Measurements from ENCODE around the gene RPL22L1. TPM values are rescaled to one million over a fixed set of nuclear protein-coding genes. Genes with fewer than 3 reads are reported as not detected.

Gene RPL22L1
- polyA plus RNA-seq, 3 donors: 26.8 to 63.8 (median 37.4) TPM

DNA sequence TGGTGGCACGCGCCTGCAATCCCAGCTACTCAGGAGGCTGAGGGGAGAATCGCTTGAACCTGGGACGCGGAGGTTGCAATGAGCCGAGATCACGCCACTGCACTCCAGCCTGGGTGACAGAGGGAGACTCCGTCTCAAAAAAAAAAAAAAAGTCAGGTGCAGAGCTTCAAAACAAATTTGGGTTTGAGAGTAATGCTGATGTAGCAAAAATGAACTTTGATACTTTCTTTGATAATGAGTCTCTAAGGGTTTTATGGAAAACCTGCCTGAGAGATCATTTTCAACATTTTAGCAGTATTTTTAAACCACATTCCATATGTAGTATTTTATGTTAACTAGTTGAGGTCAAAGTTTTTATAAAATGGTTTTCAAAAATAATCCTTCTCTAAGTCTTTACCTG, 23.9 kb upstream of the RPL22L1 start:
- Histone ChIP-seq H3K9ac (ENCODE audit: insufficient read depth, low read length, poor library complexity, severe bottlenecking) (no peak overlapping the region), H3K79me2 (ENCODE audit: insufficient read depth, low read length) (no peaks in the 10 kb centered on the region), H3K36me3 (replicated peaks in 1 of 2; ENCODE audit: control insufficient read depth in 1 of 2, insufficient read depth in 2 of 2, low read length in 2 of 2) (no peaks in the 10 kb centered on the region), H3K4me2 (replicated peaks; ENCODE audit: extremely low read depth, low read length, poor library complexity, severe bottlenecking) (no peak overlapping the region), H4K20me1 (ENCODE audit: insufficient read depth, low read length) (no peaks in the 10 kb centered on the region), H3K27ac (ENCODE audit: low read depth in 1 of 2, low read length in 2 of 2) (no peak overlapping the region), H2AFZ (ENCODE audit: insufficient read depth, low read depth, low read length, poor library complexity, severe bottlenecking) (no peak overlapping the region), H3K27me3 (ENCODE audit: control insufficient read depth in 2 of 2, insufficient read depth in 2 of 2, low read length in 2 of 2) (no peaks in the 10 kb centered on the region), H3K4me3 (replicated peaks in 1 of 3; ENCODE audit: low read depth in 2 of 3, low read length in 3 of 3) (no peak overlapping the region), H3K4me1 (ENCODE audit: control insufficient read depth in 1 of 2, insufficient read depth in 2 of 2, low read length in 2 of 2) (no peaks in the 10 kb centered on the region), H3K9me3 (replicated peaks in 1 of 2; ENCODE audit: control insufficient read depth in 1 of 2, insufficient read depth in 1 of 2, low read length in 2 of 2) (peaks cover 0 to 10% of the 10 kb centered on the region in 2 donors)
- Mint-ChIP-seq H3K4me3 (no peak overlapping the region), H3K9me3 (peaks cover 10 to 22% (median 14%) of the 10 kb centered on the region in 7 donors), H3K36me3 (no peaks in the 10 kb centered on the region), H3K4me1 (no peaks in the 10 kb centered on the region), H3K27ac (no peak overlapping the region), H3K27me3 (ENCODE audit: low read depth in 3 of 3) (peaks cover 0 to 2% (median 0%) of the 10 kb centered on the region in 3 donors)
- TF ChIP-seq, protein P1, sequence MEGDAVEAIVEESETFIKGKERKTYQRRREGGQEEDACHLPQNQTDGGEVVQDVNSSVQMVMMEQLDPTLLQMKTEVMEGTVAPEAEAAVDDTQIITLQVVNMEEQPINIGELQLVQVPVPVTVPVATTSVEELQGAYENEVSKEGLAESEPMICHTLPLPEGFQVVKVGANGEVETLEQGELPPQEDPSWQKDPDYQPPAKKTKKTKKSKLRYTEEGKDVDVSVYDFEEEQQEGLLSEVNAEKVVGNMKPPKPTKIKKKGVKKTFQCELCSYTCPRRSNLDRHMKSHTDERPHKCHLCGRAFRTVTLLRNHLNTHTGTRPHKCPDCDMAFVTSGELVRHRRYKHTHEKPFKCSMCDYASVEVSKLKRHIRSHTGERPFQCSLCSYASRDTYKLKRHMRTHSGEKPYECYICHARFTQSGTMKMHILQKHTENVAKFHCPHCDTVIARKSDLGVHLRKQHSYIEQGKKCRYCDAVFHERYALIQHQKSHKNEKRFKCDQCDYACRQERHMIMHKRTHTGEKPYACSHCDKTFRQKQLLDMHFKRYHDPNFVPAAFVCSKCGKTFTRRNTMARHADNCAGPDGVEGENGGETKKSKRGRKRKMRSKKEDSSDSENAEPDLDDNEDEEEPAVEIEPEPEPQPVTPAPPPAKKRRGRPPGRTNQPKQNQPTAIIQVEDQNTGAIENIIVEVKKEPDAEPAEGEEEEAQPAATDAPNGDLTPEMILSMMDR (IDR thresholded peaks at IDR 0.05): no peak
- intact Hi-C loops (cut with micrococcal nuclease): no loop called here
- 97% methylated on average over 5 of the region's 8 CpGs for WGBS (ENCODE audit: insufficient coverage)
- DNase-seq: no peak

DNA sequence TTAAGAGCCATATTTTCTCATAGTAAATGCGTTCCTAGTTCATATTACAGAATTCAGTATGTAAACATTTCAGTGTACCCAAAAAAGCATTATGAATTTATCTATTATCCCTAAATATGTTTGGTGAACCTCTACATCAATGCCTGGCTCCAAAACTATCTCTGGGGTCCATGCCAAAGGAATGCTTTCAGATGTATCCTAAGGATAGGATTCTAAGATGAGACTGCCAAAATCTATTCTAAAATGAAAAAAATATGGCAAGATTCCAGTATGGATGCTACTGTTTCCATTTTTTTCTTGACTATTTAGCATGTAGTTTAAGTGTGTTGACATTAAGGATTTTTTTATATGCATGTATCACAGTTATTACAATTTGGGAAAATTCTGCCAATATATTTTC, 19.6 kb upstream of the RPL22L1 start:
- no peak overlapping the region for H3K27ac Mint-ChIP-seq
- H3K27me3 ChIP-seq (ENCODE audit: control insufficient read depth in 2 of 2, insufficient read depth in 2 of 2, low read length in 2 of 2): no peaks in the 10 kb centered on the region
- H3K79me2 ChIP-seq (ENCODE audit: insufficient read depth, low read length): no peaks in the 10 kb centered on the region
- no peaks in the 10 kb centered on the region for H3K9me3 ChIP-seq (replicated peaks in 1 of 2; ENCODE audit: control insufficient read depth in 1 of 2, insufficient read depth in 1 of 2, low read length in 2 of 2)
- no peak overlapping the region for H2AFZ ChIP-seq (ENCODE audit: insufficient read depth, low read depth, low read length, poor library complexity, severe bottlenecking)
- H3K27ac ChIP-seq (ENCODE audit: low read depth in 1 of 2, low read length in 2 of 2): no peak overlapping the region
- H3K4me2 ChIP-seq (replicated peaks; ENCODE audit: extremely low read depth, low read length, poor library complexity, severe bottlenecking): no peak overlapping the region
- intact Hi-C loops (cut with micrococcal nuclease): no loop called here
- H3K4me1 Mint-ChIP-seq: no peaks in the 10 kb centered on the region
- no peaks in the 10 kb centered on the region for H3K36me3 Mint-ChIP-seq
- H3K9me3 Mint-ChIP-seq: peaks cover 0 to 2% (median under 1%) of the 10 kb centered on the region in 7 donors
- H3K4me1 ChIP-seq (ENCODE audit: control insufficient read depth in 1 of 2, insufficient read depth in 2 of 2, low read length in 2 of 2): no peaks in the 10 kb centered on the region
- H3K9ac ChIP-seq (ENCODE audit: insufficient read depth, low read length, poor library complexity, severe bottlenecking): no peak overlapping the region
- H3K27me3 Mint-ChIP-seq (ENCODE audit: low read depth in 3 of 3): peaks cover 0 to 3% (median 0%) of the 10 kb centered on the region in 3 donors
- no CpG with 5 or more reads among the region's 1 CpG for WGBS (ENCODE audit: insufficient coverage)
- H3K36me3 ChIP-seq (replicated peaks in 1 of 2; ENCODE audit: control insufficient read depth in 1 of 2, insufficient read depth in 2 of 2, low read length in 2 of 2): no peaks in the 10 kb centered on the region
- no peak overlapping the region for H3K4me3 ChIP-seq (replicated peaks in 1 of 3; ENCODE audit: low read depth in 2 of 3, low read length in 3 of 3)
- DNase-seq: no peak
- TF ChIP-seq, protein P1 (IDR thresholded peaks at IDR 0.05): no peak
- no peaks in the 10 kb centered on the region for H4K20me1 ChIP-seq (ENCODE audit: insufficient read depth, low read length)
- H3K4me3 Mint-ChIP-seq: no peak overlapping the region
